Measurements from ENCODE around the gene MED4. TPM values are rescaled to one million over a fixed set of nuclear protein-coding genes. Genes with fewer than 3 reads are reported as not detected.
A peak's percentile ranks its signal among the peaks of the same experiment; 100 is the strongest.
"Not testable (repeated sequence)": the region's sequence is repeated elsewhere in the genome, so short reads cannot be mapped to it uniquely, and the experiment has no call there.

The MED4 gene
- total RNA-seq, 2 donors from 2014 or later = 43.6 to 47.6 TPM

DNA sequence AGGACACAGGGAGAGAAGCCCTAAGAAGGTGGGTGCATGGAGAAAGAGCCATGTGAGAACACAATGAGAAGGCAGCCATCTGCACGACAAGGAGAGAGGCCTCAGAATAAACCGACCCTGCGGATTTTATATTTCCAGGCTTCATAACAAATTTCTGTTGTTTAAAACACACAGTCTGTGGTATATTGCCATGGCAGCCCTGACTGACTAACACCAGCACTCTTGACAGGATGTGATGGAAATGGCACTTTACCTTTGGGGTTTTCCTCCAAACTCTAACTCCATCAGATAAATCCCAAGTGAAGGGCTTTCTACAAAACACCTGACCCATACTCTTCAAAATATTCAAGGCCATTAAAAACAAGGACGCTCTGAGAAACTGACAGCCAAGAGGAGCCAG is 13.2 kb upstream of the MED4 start:
- intact Hi-C loops (cut with DNase I, micrococcal nuclease) = no loop called here
- ATAC-seq (no peak), DNase-seq (no peak)

DNA sequence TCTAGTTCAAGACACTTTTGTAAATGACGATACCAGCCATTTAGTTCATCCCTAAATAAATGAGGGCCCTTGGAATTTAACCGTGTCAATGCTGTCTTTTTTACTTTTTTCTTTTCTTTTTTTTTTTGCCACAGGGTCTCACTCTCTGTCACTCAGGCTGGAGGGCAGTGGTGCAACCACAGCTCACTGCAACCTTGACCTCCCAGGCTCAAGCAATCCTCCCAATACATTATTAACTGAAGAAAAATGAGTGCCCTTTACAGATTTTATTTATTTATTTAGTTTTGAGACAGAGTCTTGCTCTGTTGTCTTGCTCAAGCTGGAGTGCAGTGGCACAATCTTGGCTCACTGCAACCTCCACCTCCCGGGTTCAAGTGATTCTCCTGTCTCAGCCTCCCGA is 2.9 kb upstream of the MED4 start:
- intact Hi-C loops (cut with DNase I, micrococcal nuclease) = no loop called here
- no peak for ATAC-seq
- no peak for DNase-seq

DNA sequence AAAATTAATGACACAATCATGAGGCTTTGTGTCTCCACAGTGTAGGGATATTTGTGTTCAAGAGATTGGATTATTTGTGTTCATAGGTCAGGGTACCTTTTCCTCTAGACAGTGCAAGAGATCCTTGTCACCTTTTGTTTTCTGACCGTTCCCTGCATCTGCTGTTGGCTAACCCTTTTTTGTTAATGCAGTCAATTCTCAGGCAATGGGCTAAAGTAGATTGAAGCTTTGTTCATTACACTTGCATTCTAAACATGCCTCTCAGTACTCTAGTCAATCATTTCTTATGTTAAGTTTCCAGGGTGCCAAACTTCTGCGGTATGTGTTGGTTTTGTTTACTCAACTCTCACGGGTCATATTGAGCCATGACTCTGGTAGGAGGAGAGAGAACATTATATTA is 1.8 kb upstream of the MED4 start:
- no peak for DNase-seq
- intact Hi-C loops (cut with DNase I, micrococcal nuclease) = no loop called here
- ATAC-seq = no peak

DNA sequence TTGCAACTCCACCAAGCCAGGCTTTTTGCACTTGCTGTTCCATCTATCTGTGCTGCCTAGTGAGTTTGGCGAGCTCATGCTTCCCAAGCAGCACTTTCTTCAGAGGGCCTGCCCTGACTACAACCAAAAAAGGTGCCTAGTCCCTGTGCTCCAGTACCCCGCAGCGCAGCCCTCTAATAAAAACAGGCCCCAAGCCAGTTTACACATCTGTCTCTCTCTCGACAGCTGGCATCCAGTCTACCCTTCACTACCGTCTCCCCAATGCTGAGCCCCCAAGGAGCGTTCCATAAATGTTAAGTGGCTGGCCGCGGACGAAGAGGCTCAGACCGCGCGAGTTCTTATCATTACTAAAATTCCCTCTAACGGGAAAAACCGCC is 512 bp downstream of the MED4 start:
- ATAC-seq = peak; percentile 23
- intact Hi-C loops (cut with DNase I, micrococcal nuclease) = no loop called here
- no peak for DNase-seq

DNA sequence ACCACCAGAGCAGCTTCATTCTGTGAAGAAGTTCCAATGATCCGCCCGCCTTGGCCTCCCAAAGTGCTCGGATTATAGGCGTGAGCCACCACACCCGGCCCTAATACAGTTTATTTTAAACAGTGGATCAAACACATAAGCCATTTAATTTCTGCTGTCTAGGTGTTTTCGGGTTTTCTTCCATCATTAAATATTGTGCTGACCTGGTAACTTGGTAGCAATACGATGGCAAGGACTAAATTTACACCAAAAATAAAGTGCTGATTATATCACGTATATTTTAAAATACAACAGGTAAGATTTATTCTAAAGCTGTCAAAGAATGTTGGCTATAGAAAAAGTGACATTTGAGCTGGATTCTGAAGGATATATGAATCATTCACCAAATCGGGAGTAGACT is 1.3 kb downstream of the MED4 start:
- intact Hi-C loops (cut with DNase I, micrococcal nuclease) = no loop called here
- DNase-seq (no peak), ATAC-seq (no peak)

DNA sequence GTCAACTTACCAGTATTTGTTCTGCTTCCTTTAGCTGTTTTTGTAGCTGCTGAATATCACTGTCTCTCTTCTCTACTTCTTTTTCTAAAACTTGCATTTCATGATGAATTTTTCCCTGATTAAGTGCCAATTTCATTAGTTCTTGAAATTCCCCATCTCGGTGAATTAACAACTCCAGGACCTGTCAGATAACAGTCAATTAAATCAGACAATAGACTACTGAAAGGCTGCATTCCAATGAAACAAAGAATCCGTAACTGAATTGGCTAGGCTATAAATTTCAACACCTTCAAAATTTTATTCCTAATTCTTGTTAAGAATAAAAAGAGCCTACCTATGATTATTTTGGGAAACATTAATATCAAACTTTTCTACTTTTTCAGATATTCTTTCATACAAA is 8.6 kb downstream of the MED4 start:
- ATAC-seq = no peak

DNA sequence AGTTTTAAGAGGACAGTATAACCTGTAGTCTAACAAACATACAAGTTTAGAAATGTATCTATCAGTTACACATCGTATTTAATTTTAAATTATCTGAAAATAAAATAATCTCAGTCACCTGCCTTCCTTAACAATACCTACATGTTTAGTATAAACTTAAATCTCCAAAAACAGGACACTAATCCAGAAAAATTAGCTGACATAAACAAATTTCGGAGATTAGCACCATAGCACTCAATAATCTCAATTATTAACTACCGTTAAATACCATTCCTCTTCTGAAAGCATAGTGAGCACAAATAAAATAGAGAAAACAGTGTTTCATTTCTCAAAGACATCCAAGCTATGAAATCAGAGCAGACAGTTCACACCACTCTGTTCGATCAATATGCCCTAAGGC is 13.2 kb downstream of the MED4 start:
- intact Hi-C loops (cut with DNase I, micrococcal nuclease) = no loop called here
- ATAC-seq = no peak

More for the DNA sequence above, 8.6 kb downstream of the MED4 start:
- intact Hi-C loops (cut with DNase I, micrococcal nuclease) = no loop called here
- no peak for DNase-seq

DNA sequence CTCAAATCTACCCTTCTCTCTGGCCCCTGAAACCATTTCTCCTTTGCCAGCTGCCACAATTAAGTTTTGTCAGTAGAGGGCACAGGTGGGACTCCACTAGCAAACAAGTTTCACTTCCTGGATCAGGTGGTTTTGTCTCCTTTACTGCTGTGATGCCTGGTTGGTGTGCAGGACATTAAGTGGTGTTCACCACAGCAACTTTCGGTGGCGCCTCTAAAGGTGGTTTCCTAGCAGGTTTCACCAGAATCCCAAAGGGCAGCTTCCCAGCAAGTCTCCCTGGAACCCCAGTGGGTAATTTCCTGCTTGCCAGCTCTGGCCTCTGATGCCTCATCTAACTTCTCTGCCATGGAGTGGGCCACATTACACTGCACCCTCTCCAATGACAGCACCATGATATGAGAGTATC is 16.6 kb downstream of the MED4 start:
- DNase-seq = peak in 1 of 2 donors; percentile 4
- ATAC-seq = peak; percentile 75
- intact Hi-C loops (cut with DNase I, micrococcal nuclease) = no loop called here

More for the DNA sequence above, 13.2 kb downstream of the MED4 start:
- no peak for DNase-seq

DNA sequence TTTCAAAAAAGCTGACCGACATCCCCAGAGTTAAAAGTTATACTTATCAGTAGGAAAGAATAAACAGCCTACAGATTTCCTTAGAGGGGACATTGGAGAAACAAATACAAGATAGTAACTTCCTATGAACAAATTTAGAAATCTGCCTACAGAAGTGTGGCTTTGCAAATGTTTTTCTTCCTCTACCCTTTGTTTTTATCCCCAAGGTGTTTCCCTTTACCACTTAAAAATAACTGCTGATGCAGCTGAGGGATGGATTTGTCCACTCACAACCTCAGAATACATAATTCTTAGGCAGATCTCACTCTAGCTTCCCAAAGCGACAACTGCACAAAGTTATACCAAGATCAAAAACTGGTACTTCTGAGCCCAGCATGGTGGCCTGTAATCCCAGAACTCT is 20.9 kb downstream of the MED4 start:
- ATAC-seq (no peak), DNase-seq (no peak)
- intact Hi-C loops (cut with DNase I, micrococcal nuclease) = no loop called here

DNA sequence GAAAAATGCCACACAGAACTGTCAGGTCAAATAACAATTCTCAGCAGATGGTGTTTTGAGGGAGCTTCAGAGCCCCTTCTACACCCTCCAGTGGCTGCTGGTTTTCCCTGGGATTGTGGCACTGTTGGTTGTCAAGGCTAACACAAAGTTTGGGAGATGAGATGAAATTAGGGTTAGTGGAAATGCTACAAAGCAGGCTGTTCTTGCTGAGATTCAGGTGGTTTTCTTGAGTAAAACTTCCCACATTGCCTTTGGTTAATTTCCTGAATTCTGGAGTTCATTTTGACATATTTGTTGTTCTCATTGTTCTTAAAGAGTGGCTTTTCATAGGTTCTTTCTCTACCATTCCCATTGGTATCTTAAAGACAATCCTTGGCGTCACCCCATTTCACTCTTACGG is 22.1 kb downstream of the MED4 start:
- intact Hi-C loops (cut with DNase I, micrococcal nuclease) = no loop called here
- no peak for ATAC-seq

DNA sequence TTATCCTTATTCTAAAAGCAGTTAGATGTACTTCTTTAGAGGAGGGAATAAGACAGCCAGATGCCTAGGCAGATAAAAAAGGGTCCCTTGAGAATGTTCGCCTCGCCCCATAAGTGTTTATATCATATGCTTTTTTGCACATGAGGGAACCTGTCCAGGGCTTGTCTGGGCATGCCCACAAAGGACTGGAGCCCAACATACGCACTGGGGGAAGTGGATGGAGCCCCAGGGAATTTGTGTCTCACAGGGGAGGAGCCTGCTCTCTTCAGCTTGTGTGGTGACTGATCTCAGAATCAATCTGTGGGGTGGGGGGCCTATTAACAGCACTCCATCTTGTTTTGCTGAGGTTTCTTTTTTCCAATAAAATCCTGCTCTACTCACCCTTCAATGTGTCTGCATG is 22.6 kb downstream of the MED4 start:
- no peak for DNase-seq
- ATAC-seq = no peak
- intact Hi-C loops (cut with DNase I, micrococcal nuclease) = no loop called here

More for the DNA sequence above, 22.1 kb downstream of the MED4 start:
- no peak for DNase-seq

DNA sequence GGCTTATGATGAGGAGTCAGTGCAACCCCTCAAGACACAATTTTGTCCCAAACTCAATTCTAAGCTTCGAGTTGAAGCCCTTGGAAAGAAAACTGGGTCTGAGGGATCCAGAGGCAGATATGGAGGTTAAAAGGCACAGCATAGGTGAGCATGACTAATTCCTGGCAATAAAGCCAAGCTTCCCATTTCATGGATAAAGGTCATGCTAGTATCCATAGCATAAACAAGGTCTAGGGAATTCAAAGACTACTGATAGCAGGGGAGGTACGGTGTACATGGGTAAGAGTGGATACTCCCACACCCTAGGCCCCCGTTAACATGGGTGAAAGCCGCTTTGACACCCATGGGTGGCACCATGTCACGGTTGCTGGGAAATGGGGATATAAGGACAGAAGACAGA is 24.0 kb downstream of the MED4 start:
- no peak for ATAC-seq
- intact Hi-C loops (cut with DNase I, micrococcal nuclease) = no loop called here
- DNase-seq = no peak

DNA sequence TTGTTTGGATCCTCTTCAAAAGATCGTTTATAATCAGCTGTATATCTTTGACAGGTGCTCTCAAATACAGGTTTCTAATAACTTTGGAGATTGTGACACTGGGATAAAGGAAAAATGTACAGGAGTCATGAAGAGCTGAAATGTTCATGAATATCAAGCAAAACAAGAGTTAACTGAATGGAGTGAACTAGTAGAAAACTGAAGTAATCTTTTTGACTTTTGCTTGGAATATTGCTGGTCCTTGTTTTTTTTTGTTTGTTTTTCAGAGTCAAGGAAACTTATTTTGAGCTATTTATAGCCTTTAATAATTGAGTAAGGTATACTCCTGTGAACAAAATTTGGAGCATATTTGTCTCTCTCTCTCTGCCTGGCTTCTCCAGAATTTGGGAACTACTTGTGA is 25.3 kb downstream of the MED4 start:
- intact Hi-C loops (cut with DNase I, micrococcal nuclease) = no loop called here
- no peak for DNase-seq
- ATAC-seq = no peak

DNA sequence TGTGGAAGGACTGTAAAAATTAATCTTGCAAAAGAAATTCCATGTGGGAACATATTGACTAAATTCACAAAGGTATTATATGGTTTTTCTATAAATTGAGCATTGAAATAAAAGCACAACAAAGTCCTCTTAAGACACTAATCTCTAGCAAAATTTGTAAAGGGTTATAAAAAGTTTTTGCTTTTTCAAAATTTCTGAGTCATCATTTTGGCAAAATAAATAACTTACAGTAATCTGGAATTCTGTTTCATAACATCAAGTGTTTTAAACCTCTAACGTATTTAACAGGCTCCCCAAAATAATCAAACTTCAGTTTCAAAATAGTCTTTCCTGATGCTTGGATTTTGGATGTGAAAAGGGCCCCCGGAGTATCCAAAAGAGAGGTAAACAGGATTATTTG is 26.0 kb downstream of the MED4 start:
- ATAC-seq (no peak), DNase-seq (no peak)
- intact Hi-C loops (cut with DNase I, micrococcal nuclease) = no loop called here

DNA sequence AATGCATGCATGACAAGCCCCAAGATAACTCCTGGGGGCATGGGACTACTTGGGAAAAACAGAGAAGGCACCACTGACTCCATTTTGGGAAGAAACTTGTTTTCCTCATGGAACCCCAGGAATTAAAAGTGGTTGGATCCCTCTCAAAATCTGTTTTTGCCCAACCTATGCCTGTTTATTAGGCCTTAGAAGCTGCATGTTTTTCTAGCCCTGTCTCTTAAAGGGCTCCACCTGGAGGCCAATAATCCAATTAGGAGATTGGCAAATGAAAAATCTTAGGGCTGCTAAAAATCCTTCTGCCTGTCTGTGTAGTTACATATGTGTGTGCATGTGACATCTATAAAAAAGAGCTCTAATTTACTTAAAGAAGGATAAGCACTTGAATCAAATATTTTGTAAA is 26.9 kb downstream of the MED4 start:
- DNase-seq = no peak
- intact Hi-C loops (cut with DNase I, micrococcal nuclease) = no loop called here
- ATAC-seq = no peak

DNA sequence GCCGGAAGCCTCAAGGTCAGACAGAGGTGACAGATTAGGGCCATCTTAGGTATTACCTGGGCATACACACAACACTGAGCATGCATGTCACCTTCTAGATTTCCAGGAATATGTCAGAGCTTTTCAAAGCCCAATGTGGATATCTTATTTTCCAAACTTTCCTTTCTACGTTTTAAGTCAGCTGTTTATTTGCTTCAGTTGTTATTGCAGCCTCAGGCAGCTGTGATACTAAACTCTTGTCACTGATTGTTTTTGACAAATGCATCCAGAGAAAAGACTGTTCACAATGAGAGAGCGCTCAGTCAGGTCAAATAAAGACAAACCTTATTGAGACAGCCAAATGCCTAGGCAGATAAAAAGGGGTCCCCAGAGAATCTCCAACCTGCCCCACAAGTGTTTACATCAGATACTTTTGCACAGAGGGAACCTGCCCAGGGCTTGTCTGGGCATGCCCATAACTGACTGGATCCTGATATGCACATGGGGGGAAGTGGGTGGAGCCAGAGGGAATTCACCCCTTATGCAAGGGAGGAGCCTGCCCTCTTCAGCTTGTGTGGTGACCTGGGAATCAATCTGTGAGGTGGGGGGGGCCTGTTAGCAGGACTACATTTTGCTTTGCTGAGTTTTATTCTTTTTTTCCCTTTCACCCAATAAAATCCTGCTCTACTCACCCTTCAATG is 28.5 kb downstream of the MED4 start:
- DNase-seq (no peak), ATAC-seq (no peak)
- intact Hi-C loops (cut with DNase I, micrococcal nuclease) = no loop called here

DNA sequence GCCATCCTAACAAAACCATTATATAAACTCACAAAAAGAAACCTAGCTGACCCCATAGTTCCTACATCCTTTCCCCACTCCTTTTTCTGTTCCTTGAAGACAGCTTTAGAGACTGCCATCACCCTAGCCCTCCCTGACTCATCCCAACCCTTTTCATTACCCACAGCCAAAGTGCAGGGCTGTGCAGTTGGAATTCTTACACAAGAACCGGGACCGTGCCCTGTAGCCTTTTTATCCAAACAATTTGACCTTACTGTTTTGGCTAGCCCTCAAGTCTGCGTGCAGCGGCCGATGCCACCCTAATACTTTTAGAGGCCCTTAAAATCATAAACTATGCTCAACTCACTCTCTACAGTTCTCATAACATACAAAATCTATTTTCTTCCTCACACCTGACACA is 35.0 kb downstream of the MED4 start:
- DNase-seq; ATAC-seq; intact Hi-C loops (cut with DNase I, micrococcal nuclease): not testable (repeated sequence)

DNA sequence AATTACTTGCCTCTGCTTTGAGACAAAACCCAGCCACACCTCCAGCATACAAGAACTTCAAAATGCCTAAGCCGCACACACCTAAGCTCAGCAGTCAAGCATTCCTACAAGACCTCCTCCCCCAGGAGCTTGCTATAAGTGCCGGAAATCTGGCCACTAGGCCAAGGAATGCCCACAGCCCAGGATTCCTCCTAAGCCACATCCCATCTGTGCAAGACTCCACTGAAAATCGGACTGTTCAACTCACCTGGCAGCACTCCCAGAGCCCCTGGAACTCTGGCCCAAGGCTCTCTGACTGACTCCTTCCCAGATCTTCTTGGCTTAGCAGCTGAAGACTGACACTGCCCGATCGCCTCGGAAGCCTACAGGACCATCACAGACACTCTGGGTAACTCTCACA is 36.4 kb downstream of the MED4 start:
- DNase-seq; intact Hi-C loops (cut with DNase I, micrococcal nuclease); ATAC-seq: not testable (repeated sequence)

DNA sequence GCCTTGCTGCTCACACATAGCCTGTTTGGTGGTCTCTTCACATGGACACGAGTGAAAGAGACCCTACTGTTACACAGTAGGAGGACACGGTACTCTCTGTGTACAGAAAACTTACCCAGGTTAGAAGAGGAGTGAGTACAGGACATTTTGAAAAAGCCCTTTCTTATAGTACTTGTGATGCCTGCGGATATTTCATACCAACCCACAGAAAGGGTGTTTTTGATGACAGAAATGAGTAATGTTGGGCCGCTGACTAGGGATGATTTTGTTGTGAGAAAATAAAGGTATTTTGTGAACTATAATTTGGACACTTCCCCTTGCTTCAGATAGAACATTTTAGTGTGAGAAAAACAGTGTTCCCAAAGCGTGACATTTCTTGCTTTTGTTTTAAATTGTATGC is 39.2 kb downstream of the MED4 start:
- intact Hi-C loops (cut with DNase I, micrococcal nuclease) = no loop called here
- no peak for ATAC-seq
- no peak for DNase-seq

DNA sequence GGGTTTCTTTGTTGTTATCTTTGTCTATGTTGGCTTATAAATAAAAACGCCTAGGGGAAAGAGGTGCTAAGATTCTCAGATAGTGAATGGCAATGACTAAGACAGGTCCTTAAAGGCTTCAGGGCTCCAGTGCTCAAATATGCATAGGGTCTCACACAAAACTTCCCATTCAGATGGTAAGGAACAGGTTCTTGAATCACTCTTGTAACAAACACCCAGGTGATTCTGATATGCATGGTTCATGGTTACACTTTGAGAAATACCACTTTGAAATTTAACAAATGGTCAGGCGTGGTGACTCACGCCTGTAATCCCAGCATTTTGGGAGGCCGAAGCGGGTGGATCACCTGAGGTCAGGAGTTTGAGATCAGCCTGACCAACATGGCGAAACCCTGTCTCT is 40.3 kb downstream of the MED4 start:
- DNase-seq = no peak
- intact Hi-C loops (cut with DNase I, micrococcal nuclease) = no loop called here
- no peak for ATAC-seq

DNA sequence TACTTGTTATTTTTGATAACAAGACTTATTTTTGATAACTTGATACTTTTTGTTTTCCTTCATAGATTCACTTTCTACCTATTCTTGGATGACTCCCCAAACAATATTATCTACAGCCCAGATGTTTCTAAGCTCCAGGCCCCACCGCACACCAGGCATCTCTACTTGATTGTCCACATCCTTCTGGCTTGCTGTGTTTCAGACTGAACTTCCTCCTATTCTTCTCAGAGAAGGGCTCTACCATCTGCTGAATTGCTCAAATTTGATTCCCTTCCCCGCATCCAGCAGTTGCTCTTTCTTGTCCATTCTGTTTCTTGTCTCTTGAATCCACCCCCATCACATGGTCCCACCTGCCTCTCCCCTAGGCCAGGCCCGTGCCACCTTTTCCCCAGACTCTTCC is 44.4 kb downstream of the MED4 start:
- ATAC-seq (no peak), DNase-seq (no peak)
- intact Hi-C loops (cut with DNase I, micrococcal nuclease) = no loop called here

All from left colon (tissue), 2 donors.